ENCODE data around the gene STX7. TPM values are rescaled to one million over a fixed set of nuclear protein-coding genes. Genes with fewer than 3 reads are reported as not detected.

STX7 gene, protein sequence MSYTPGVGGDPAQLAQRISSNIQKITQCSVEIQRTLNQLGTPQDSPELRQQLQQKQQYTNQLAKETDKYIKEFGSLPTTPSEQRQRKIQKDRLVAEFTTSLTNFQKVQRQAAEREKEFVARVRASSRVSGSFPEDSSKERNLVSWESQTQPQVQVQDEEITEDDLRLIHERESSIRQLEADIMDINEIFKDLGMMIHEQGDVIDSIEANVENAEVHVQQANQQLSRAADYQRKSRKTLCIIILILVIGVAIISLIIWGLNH
- 33.2 and 48.8 TPM in 2 replicates for total RNA-seq

GRCh38 chr6:132512638-132513632, at the start of gene STX7:
TSS of gene STX7 (minus strand) at chr6:132513116. CDS start at chr6:132503530, 9,586 bp downstream.

GRCh38 chr6:132552372-132552771, 39.5 kb upstream of the STX7 start, which contains the start of gene TAAR8:
TSS of gene TAAR8 (plus strand) at chr6:132552672. CDS start at chr6:132552693, 21 bp downstream.

DNA sequence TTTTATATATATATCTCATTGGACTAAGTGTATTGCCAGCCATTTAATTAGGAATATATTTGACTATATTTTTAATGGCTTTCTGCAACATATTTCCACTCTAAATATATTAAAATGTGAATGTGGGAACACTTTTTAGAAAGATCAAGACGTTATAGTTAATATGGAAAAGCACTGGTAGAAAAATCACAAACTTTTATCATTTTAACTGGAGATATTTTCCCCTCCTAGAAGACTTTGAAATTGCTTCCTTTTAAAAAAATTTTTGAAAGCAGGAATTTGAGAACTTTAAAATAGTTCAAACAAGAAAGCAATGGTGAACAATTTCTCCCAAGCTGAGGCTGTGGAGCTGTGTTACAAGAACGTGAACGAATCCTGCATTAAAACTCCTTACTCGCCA, 25.1 kb upstream of the STX7 start, which contains the start of gene TAAR9:
Gene TAAR9, plus strand, starts transcription at position 301 of the 400 bp plus-strand sequence. Its CDS starts 13 bp downstream, at position 314.

GRCh38 chr6:132400883-132401617, 111.9 kb downstream of the STX7 start, which contains the start of gene MOXD1:
TSS of gene MOXD1 (minus strand) at chr6:132401475. CDS start at chr6:132401426, 49 bp downstream.

Other genes starting within 250 kb of the STX7 start
- 29.3 and 135 TPM in 2 replicates for gene MOXD1, start 111.6 kb downstream of the STX7 start, total RNA-seq
- gene TAAR9, start 25.2 kb upstream of the STX7 start, total RNA-seq: not detected in 2 replicates
- gene TAAR8, start 39.6 kb upstream of the STX7 start, total RNA-seq: not detected in 2 replicates
- gene TAAR6, start 57.2 kb upstream of the STX7 start, total RNA-seq: not detected in 2 replicates
- gene TAAR5, start 76.6 kb upstream of the STX7 start, total RNA-seq: not detected in 2 replicates
- not detected in 2 replicates for gene TAAR2, start 111.2 kb upstream of the STX7 start, total RNA-seq
- not detected in 2 replicates for gene TAAR1, start 146.1 kb upstream of the STX7 start, total RNA-seq
- under 0.01 TPM in 1 of 2 replicates, not detected in the other for gene VNN1, start 200.9 kb upstream of the STX7 start, total RNA-seq
- 0.58 and 0.85 TPM in 2 replicates for gene VNN2, start 244.8 kb upstream of the STX7 start, total RNA-seq

All from regular cardiac myocyte (primary cell).